ENCODE data around the gene COCH. TPM values are rescaled to one million over a fixed set of nuclear protein-coding genes. Genes with fewer than 3 reads are reported as not detected.
"Not testable (repeated sequence)": the region's sequence is repeated elsewhere in the genome, so short reads cannot be mapped to it uniquely, and the experiment has no call there.

Gene COCH
- total RNA-seq, 1 donor from 2014 or later, result 1.2 TPM

GRCh38 chr14:30876692-30877091 is 2.3 kb downstream of the COCH start:
- no peak for DNase-seq

- no peak for DNase-seq
Observed at GRCh38 chr14:30882431-30882830, 8.1 kb downstream of the COCH start.

- no peak for DNase-seq
Observed at GRCh38 chr14:30883508-30884294, 9.3 kb downstream of the COCH start.

GRCh38 chr14:30884901-30885300 is 10.5 kb downstream of the COCH start:
- no peak for DNase-seq

GRCh38 chr14:30885840-30886740 is 11.7 kb downstream of the COCH start:
- DNase-seq, result no peak

- DNase-seq, result no peak
Observed at GRCh38 chr14:30888480-30889243, 14.3 kb downstream of the COCH start.

- no peak for DNase-seq
Observed at GRCh38 chr14:30889244-30889594, 14.9 kb downstream of the COCH start.

- DNase-seq, result no peak
Observed at GRCh38 chr14:30893819-30894218, 19.5 kb downstream of the COCH start.

GRCh38 chr14:30894923-30895515 is 20.7 kb downstream of the COCH start:
- no peak for DNase-seq

- DNase-seq, result no peak
Observed at GRCh38 chr14:30896435-30896834, 22.1 kb downstream of the COCH start.

GRCh38 chr14:30897121-30897520 is 22.8 kb downstream of the COCH start:
- not testable (repeated sequence) for DNase-seq

- no peak for DNase-seq
Observed at GRCh38 chr14:30903285-30904124, 29.1 kb downstream of the COCH start.

GRCh38 chr14:30906752-30907658 is 32.6 kb downstream of the COCH start:
- peak; percentile 55 for DNase-seq

GRCh38 chr14:30907659-30908057 is 33.3 kb downstream of the COCH start:
- no peak for DNase-seq

GRCh38 chr14:30908826-30909225 is 34.5 kb downstream of the COCH start:
- no peak for DNase-seq

GRCh38 chr14:30914812-30915211 is 40.5 kb downstream of the COCH start:
- no peak for DNase-seq

- no peak for DNase-seq
Observed at GRCh38 chr14:30915596-30915995, 41.2 kb downstream of the COCH start.

- peak; percentile 66 for DNase-seq
Observed at GRCh38 chr14:30921305-30921704, 46.9 kb downstream of the COCH start.

- DNase-seq, result no peak
Observed at GRCh38 chr14:30921788-30922187, 47.4 kb downstream of the COCH start.

GRCh38 chr14:30925254-30925653 is 50.9 kb downstream of the COCH start:
- DNase-seq, result no peak

- DNase-seq, result peak; percentile 13
Observed at GRCh38 chr14:30928462-30928861, 54.1 kb downstream of the COCH start.

Data from dermis blood vessel endothelial cell (primary cell).